Progenitor cell of endocrine pancreas (in vitro differentiated cells): ENCODE data around the gene DRD2. TPM values are rescaled to one million over a fixed set of nuclear protein-coding genes. Genes with fewer than 3 reads are reported as not detected.

Experiments
- DNase-seq: peaks from one replicate; pipeline ENCODE4 v3.0.0; 2021; ENCODE audit warnings: low spot score; ENCODE audit not compliant: unreplicated experiment
- H3K27ac Mint-ChIP-seq: 2 replicates; pipeline ENCODE4 v1.8.0; 2021; ENCODE audit warnings: mild to moderate bottlenecking, moderate library complexity, mixed read lengths
- H3K27me3 Mint-ChIP-seq: 2 replicates; pipeline ENCODE4 v1.8.0; 2021; ENCODE audit warnings: mixed read lengths
- H3K36me3 Mint-ChIP-seq: 2 replicates; pipeline ENCODE4 v1.8.0; 2022; ENCODE audit warnings: mixed read lengths; ENCODE audit not compliant: insufficient read depth
- H3K4me1 Mint-ChIP-seq: 2 replicates; pipeline ENCODE4 v1.8.0; 2021; ENCODE audit warnings: low read depth, mixed read lengths
- H3K4me3 Mint-ChIP-seq: 2 replicates; pipeline ENCODE4 v1.8.0; 2021; ENCODE audit warnings: low read depth, mild to moderate bottlenecking, moderate library complexity, mixed read lengths
- H3K9me3 Mint-ChIP-seq: 2 replicates; pipeline ENCODE4 v1.8.0; 2021; ENCODE audit warnings: low read depth, mixed read lengths
- CTCF ChIP-seq: fragments of 200-600 bp; sonication (generic); IDR thresholded peaks from one replicate; pipeline ENCODE4 v1.5.0; 2021; ENCODE audit warnings: antibody characterized with exemption, mild to moderate bottlenecking; ENCODE audit not compliant: unreplicated experiment
- total RNA-seq: library from RNA; stranded (reverse); gene quantifications from 2 replicates; pipeline ENCODE4 v1.2.1, GENCODE V29; 2021

The DRD2 gene
- total RNA-seq, 1 donor from 2014 or later: 0.22 TPM

GRCh38 chr11:113408206-113408605, 67.0 kb downstream of the DRD2 start:
- H3K36me3 Mint-ChIP-seq: no peaks in the 10 kb centered on the region

GRCh38 chr11:113407163-113407562, 68.0 kb downstream of the DRD2 start:
- Mint-ChIP-seq H3K4me1 (no peaks in the 10 kb centered on the region), H3K4me3 (no peak overlapping the region), H3K27me3 (peaks cover 30% of the 10 kb centered on the region), H3K36me3 (no peaks in the 10 kb centered on the region), H3K27ac (peak overlapping the region; percentile 78), H3K9me3 (no peaks in the 10 kb centered on the region)
- TF ChIP-seq CTCF: no peak
- DNase-seq: no peak

More at GRCh38 chr11:113408206-113408605, 67.0 kb downstream of the DRD2 start:
- no peak for TF ChIP-seq CTCF
- no peak overlapping the region for H3K4me3 Mint-ChIP-seq
- no peak for DNase-seq
- H3K4me1 Mint-ChIP-seq: no peaks in the 10 kb centered on the region
- H3K27ac Mint-ChIP-seq: no peak overlapping the region
- H3K27me3 Mint-ChIP-seq: peaks cover 20% of the 10 kb centered on the region
- H3K9me3 Mint-ChIP-seq: no peaks in the 10 kb centered on the region

- Mint-ChIP-seq H3K4me3 (no peak overlapping the region), H3K4me1 (no peaks in the 10 kb centered on the region), H3K9me3 (no peaks in the 10 kb centered on the region), H3K27me3 (peaks cover 33% of the 10 kb centered on the region), H3K27ac (no peak overlapping the region), H3K36me3 (no peaks in the 10 kb centered on the region)
- no peak for DNase-seq
- no peak for TF ChIP-seq CTCF
Observed at GRCh38 chr11:113405724-113406478, 69.3 kb downstream of the DRD2 start.

GRCh38 chr11:113404859-113405430, 70.3 kb downstream of the DRD2 start:
- H3K27me3 Mint-ChIP-seq: peaks cover 33% of the 10 kb centered on the region
- DNase-seq: no peak
- H3K4me3 Mint-ChIP-seq: no peak overlapping the region
- H3K36me3 Mint-ChIP-seq: no peaks in the 10 kb centered on the region
- TF ChIP-seq CTCF: no peak
- no peaks in the 10 kb centered on the region for H3K4me1 Mint-ChIP-seq
- no peak overlapping the region for H3K27ac Mint-ChIP-seq
- no peaks in the 10 kb centered on the region for H3K9me3 Mint-ChIP-seq

- no peaks in the 10 kb centered on the region for H3K36me3 Mint-ChIP-seq
- TF ChIP-seq CTCF: no peak
- no peak overlapping the region for H3K27ac Mint-ChIP-seq
- no peak for DNase-seq
- peaks cover 30% of the 10 kb centered on the region for H3K27me3 Mint-ChIP-seq
- no peaks in the 10 kb centered on the region for H3K4me1 Mint-ChIP-seq
- H3K4me3 Mint-ChIP-seq: no peak overlapping the region
- H3K9me3 Mint-ChIP-seq: no peaks in the 10 kb centered on the region
Observed at GRCh38 chr11:113401718-113402117, 73.5 kb downstream of the DRD2 start.
